ENCODE data around the gene RNF157. TPM values are rescaled to one million over a fixed set of nuclear protein-coding genes. Genes with fewer than 3 reads are reported as not detected.

The RNF157 gene
- total and polyA plus RNA-seq, 2 of the 13 experiments (the other 11 are each of a cell fraction or from before 2014, with no cell fraction given) = 0.44 to 1.5 TPM

GRCh38 chr17:76119409-76120371, 120.6 kb downstream of the RNF157 start (continued):
- no peak for TF ChIP-seq FUBP1 (CRISPR knock-in tag; IDR thresholded peaks at IDR 0.05; ENCODE audit: borderline replicate concordance)
- TF ChIP-seq ZNF550 (CRISPR knock-in tag; IDR thresholded peaks at IDR 0.05; ENCODE audit: borderline replicate concordance) = no peak
- TF ChIP-seq ZNF543 (CRISPR knock-in tag; IDR thresholded peaks at IDR 0.05) = no peak
- TF ChIP-seq TMF1 (CRISPR knock-in tag; IDR thresholded peaks at IDR 0.05; ENCODE audit: low read depth) = peak; percentile 13; the same call in 1 of the 2 replicates
- TF ChIP-seq ZUFSP (CRISPR knock-in tag; IDR thresholded peaks at IDR 0.05; ENCODE audit: borderline replicate concordance) = no peak
- TF ChIP-seq ZSCAN21 (CRISPR knock-in tag; IDR thresholded peaks at IDR 0.05; ENCODE audit: borderline replicate concordance) = no peak
- TF ChIP-seq, protein P1, sequence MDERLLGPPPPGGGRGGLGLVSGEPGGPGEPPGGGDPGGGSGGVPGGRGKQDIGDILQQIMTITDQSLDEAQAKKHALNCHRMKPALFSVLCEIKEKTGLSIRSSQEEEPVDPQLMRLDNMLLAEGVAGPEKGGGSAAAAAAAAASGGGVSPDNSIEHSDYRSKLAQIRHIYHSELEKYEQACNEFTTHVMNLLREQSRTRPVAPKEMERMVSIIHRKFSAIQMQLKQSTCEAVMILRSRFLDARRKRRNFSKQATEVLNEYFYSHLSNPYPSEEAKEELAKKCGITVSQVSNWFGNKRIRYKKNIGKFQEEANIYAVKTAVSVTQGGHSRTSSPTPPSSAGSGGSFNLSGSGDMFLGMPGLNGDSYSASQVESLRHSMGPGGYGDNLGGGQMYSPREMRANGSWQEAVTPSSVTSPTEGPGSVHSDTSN (CRISPR knock-in tag; IDR thresholded peaks at IDR 0.05) = no peak; the same call in 1 of the 2 replicates
- 0 out of 2 replicates have a peak, but pooled peaks have one; percentile 13 for TF ChIP-seq NFKB2 (CRISPR knock-in tag; IDR thresholded peaks at IDR 0.05; ENCODE audit: borderline replicate concordance)
- TF ChIP-seq ZNF143 (CRISPR knock-in tag; IDR thresholded peaks at IDR 0.05) = peak; percentile 12
- no peak for TF ChIP-seq SMYD3 (CRISPR knock-in tag; IDR thresholded peaks at IDR 0.05)
- TF ChIP-seq ZNF781 (CRISPR knock-in tag; IDR thresholded peaks at IDR 0.05; ENCODE audit: borderline replicate concordance, not compliant biosample characterization) = no peak
- no peak for TF ChIP-seq ZNF775 (CRISPR knock-in tag; IDR thresholded peaks at IDR 0.05; ENCODE audit: borderline replicate concordance)
- no peak for TF ChIP-seq ATRX (CRISPR knock-in tag; IDR thresholded peaks at IDR 0.05; ENCODE audit: borderline replicate concordance)
- no peak for TF ChIP-seq MIER2 (CRISPR knock-in tag; IDR thresholded peaks at IDR 0.05)
- no peak for TF ChIP-seq ZNF251 (CRISPR knock-in tag; IDR thresholded peaks at IDR 0.05)
- TF ChIP-seq ZNF253 (CRISPR knock-in tag; IDR thresholded peaks at IDR 0.05; ENCODE audit: borderline replicate concordance) = no peak
- no peak for TF ChIP-seq NFE2L2 (IDR thresholded peaks at IDR 0.05; ENCODE audit: low read length)
- TF ChIP-seq FOXA1 (IDR thresholded peaks at IDR 0.05) = no peak
- TF ChIP-seq FOXA1 (CRISPR knock-in tag; IDR thresholded peaks at IDR 0.05) = no peak
- TF ChIP-seq HHEX (CRISPR knock-in tag; IDR thresholded peaks at IDR 0.05) = peak; percentile 48; the same call in 1 of the 2 replicates
- TF ChIP-seq GATA4 (IDR thresholded peaks at IDR 0.05; ENCODE audit: borderline replicate concordance, low read depth) = no peak
- TF ChIP-seq GABPB1 (CRISPR knock-in tag; IDR thresholded peaks at IDR 0.05) = peak; percentile 28; the same call in 1 of the 2 replicates
- TF ChIP-seq ZFP37 (CRISPR knock-in tag; IDR thresholded peaks at IDR 0.05; ENCODE audit: borderline replicate concordance) = no peak
- no peak for TF ChIP-seq HDAC6 (IDR thresholded peaks at IDR 0.05; ENCODE audit: low read depth, low read length)
- no peak for TF ChIP-seq MAZ (IDR thresholded peaks at IDR 0.05; ENCODE audit: borderline replicate concordance, low read depth, low read length)
- no peak; the same call in 1 of the 2 replicates for TF ChIP-seq MAZ (CRISPR knock-in tag; IDR thresholded peaks at IDR 0.05; ENCODE audit: low read depth)
- TF ChIP-seq MTF1 (CRISPR knock-in tag; IDR thresholded peaks at IDR 0.05) = no peak
